Upper lobe of right lung (tissue), 1 donor: ENCODE results near the gene GABRB1. TPM values are rescaled to one million over a fixed set of nuclear protein-coding genes. Genes with fewer than 3 reads are reported as not detected.
"Not testable (repeated sequence)": the region's sequence is repeated elsewhere in the genome, so short reads cannot be mapped to it uniquely, and the experiment has no call there.

Experiments
- ATAC-seq: fragments of 200-7000 bp; cut with Tn5 transposase; one replicate; pipeline ENCODE4 v1.9.1; 2020; ENCODE audit warnings: mild to moderate bottlenecking, moderate library complexity
- DNase-seq: peaks from one replicate; pipeline ENCODE4 v3.0.0-alpha.2; 2020
- H3K27ac ChIP-seq: fragments of 200-600 bp; one replicate; pipeline ENCODE4 v1.8.0; 2022
- H3K27me3 ChIP-seq: fragments of 200-600 bp; one replicate; pipeline ENCODE4 v1.8.0; 2022; ENCODE audit warnings: mild to moderate bottlenecking
- H3K36me3 ChIP-seq: fragments of 200-600 bp; one replicate; pipeline ENCODE4 v1.8.0; 2022
- H3K4me1 ChIP-seq: fragments of 200-600 bp; one replicate; pipeline ENCODE4 v1.8.0; 2022
- H3K4me3 ChIP-seq: fragments of 200-600 bp; one replicate; pipeline ENCODE4 v1.8.0; 2022; ENCODE audit warnings: mild to moderate bottlenecking
- H3K9me3 ChIP-seq: fragments of 200-600 bp; one replicate; pipeline ENCODE4 v1.8.0; 2022
- CTCF ChIP-seq: fragments of 200-600 bp; IDR thresholded peaks from one replicate; pipeline ENCODE4 v1.8.0; 2022; ENCODE audit warnings: antibody characterized with exemption
- intact Hi-C: fragments of 100-400 bp; cut with DNase I; formaldehyde crosslinking; loops from one replicate; pipeline ENCODE4 v1.11.0; 2022
- total RNA-seq: library from RNA; stranded (reverse); fragmentation: NEBNext Ultra II Directional; extraction: Animal tissue kit (Norgen Biotek cat#: 25700); gene quantifications from one replicate; pipeline ENCODE4 v1.2.1, GENCODE V29; 2021
- donor health status: DM: no; HTN: yes; CAD: no; lungs with severe emphysema.

GABRB1 gene
- total RNA-seq, 1 donor from 2014 or later: not detected

GRCh38 chr4:47373174-47373573 lies 341.8 kb downstream of the GABRB1 start:
- Histone ChIP-seq H3K9me3 (no peaks in the 10 kb centered on the region), H3K4me3 (no peak overlapping the region), H3K27me3 (no peaks in the 10 kb centered on the region), H3K27ac (no peak overlapping the region), H3K36me3 (no peaks in the 10 kb centered on the region), H3K4me1 (no peaks in the 10 kb centered on the region)
- no peak for TF ChIP-seq CTCF
- DNase-seq (no peak), ATAC-seq (no peak)
- intact Hi-C loops: no loop called here

- DNase-seq (no peak), ATAC-seq (no peak)
- Histone ChIP-seq H3K4me1 (no peaks in the 10 kb centered on the region), H3K4me3 (no peak overlapping the region), H3K27ac (no peak overlapping the region), H3K9me3 (no peaks in the 10 kb centered on the region), H3K36me3 (no peaks in the 10 kb centered on the region), H3K27me3 (no peaks in the 10 kb centered on the region)
- intact Hi-C loops: no loop called here
- TF ChIP-seq CTCF: no peak
Measured at GRCh38 chr4:47373709-47374108, 342.3 kb downstream of the GABRB1 start.

- no peaks in the 10 kb centered on the region for H3K9me3 ChIP-seq
- TF ChIP-seq CTCF: no peak
- DNase-seq (no peak), ATAC-seq (no peak)
- no peaks in the 10 kb centered on the region for H3K27me3 ChIP-seq
- H3K4me3 ChIP-seq: no peak overlapping the region
- H3K4me1 ChIP-seq: no peaks in the 10 kb centered on the region
- no peaks in the 10 kb centered on the region for H3K36me3 ChIP-seq
- intact Hi-C loops: no loop called here
- H3K27ac ChIP-seq: no peak overlapping the region
Measured at GRCh38 chr4:47374477-47374876, 343.1 kb downstream of the GABRB1 start.

- H3K36me3 ChIP-seq, H3K27me3 ChIP-seq, H3K9me3 ChIP-seq, H3K27ac ChIP-seq, H3K4me1 ChIP-seq, H3K4me3 ChIP-seq, intact Hi-C loops, ATAC-seq, DNase-seq: not testable (repeated sequence)
Measured at GRCh38 chr4:47378021-47378530, 346.7 kb downstream of the GABRB1 start.

GRCh38 chr4:47381172-47381571 lies 349.8 kb downstream of the GABRB1 start:
- Histone ChIP-seq H3K27me3 (no peaks in the 10 kb centered on the region), H3K4me3 (no peak overlapping the region), H3K4me1 (no peaks in the 10 kb centered on the region), H3K9me3 (no peaks in the 10 kb centered on the region), H3K36me3 (no peaks in the 10 kb centered on the region), H3K27ac (no peak overlapping the region)
- no peak for TF ChIP-seq CTCF
- DNase-seq: no peak
- ATAC-seq: no peak
- intact Hi-C loops: no loop called here

- H3K9me3 ChIP-seq: no peaks in the 10 kb centered on the region
- H3K36me3 ChIP-seq: no peaks in the 10 kb centered on the region
- H3K27ac ChIP-seq: no peak overlapping the region
- intact Hi-C loops: no loop called here
- ATAC-seq (no peak), DNase-seq (no peak)
- TF ChIP-seq CTCF: no peak
- H3K4me3 ChIP-seq: no peak overlapping the region
- no peaks in the 10 kb centered on the region for H3K4me1 ChIP-seq
- no peaks in the 10 kb centered on the region for H3K27me3 ChIP-seq
Measured at GRCh38 chr4:47382846-47383360, 351.5 kb downstream of the GABRB1 start.
